Activated naive CD4-positive, alpha-beta T cell treated with anti-CD3 and anti-CD28 coated beads, Interleukin-2, amount 50 U/mL, for 72 hours (primary cell): Measurements from ENCODE around the gene SEMA6D. TPM values are rescaled to one million over a fixed set of nuclear protein-coding genes. Genes with fewer than 3 reads are reported as not detected.

Source experiments
- ATAC-seq, 2 donors: fragments of 150-1000 bp; cut with Tn5 transposase; 2 replicates each; pipeline ENCODE4 v1.10.0; 2021; ENCODE audit warnings: mild to moderate bottlenecking in 2 of 2, moderate library complexity in 2 of 2
- DNase-seq, 2 donors: peaks; one replicate each; pipeline ENCODE4 v3.0.0; 2021 to 2022; ENCODE audit warnings: low spot score in 2 of 2
- H3K27ac Mint-ChIP-seq, 2 donors: one replicate each; pipeline ENCODE4 v1.8.0; 2022; ENCODE audit warnings: mild to moderate bottlenecking in 2 of 2, mixed read lengths in 2 of 2
- H3K36me3 Mint-ChIP-seq, 2 donors: one replicate each; pipeline ENCODE4 v1.8.0; 2022; ENCODE audit warnings: mixed read lengths in 2 of 2
- H3K9me3 Mint-ChIP-seq, 2 donors: one replicate each; pipeline ENCODE4 v1.8.0; 2022; ENCODE audit warnings: mixed read lengths in 2 of 2
- total RNA-seq, 2 donors: library from RNA; stranded (reverse); gene quantifications; one replicate each; pipeline ENCODE4 v1.2.3, GENCODE V29; 2022

Gene SEMA6D
- total RNA-seq = not detected

- H3K36me3 Mint-ChIP-seq = peaks cover 0 to 17% of the 10 kb centered on the region in 2 donors
- no peak within 1 kb of the TSS for H3K27ac Mint-ChIP-seq
Measured at GRCh38 chr15:47717036-47717612, at the start of gene SEMA6D. TSS of gene SEMA6D (plus strand) at chr15:47717505. CDS start at chr15:47759799, 42,294 bp downstream.

GRCh38 chr15:47669221-47669620 lies 48.1 kb upstream of the SEMA6D start:
- ATAC-seq (no peak), DNase-seq (no peak)
- no peaks in the 10 kb centered on the region for H3K36me3 Mint-ChIP-seq
- peaks cover 10 to 16% of the 10 kb centered on the region in 2 donors for H3K9me3 Mint-ChIP-seq
- H3K27ac Mint-ChIP-seq = no peak overlapping the region

More at GRCh38 chr15:47717036-47717612, at the start of gene SEMA6D:
- ATAC-seq = no peak
- DNase-seq = no peak
- no peaks in the 10 kb centered on the region for H3K9me3 Mint-ChIP-seq

- DNase-seq (no peak), ATAC-seq (no peak)
- H3K36me3 Mint-ChIP-seq = no peaks in the 10 kb centered on the region
- H3K27ac Mint-ChIP-seq = no peak overlapping the region
- H3K9me3 Mint-ChIP-seq = peaks cover 10 to 12% of the 10 kb centered on the region in 2 donors
Measured at GRCh38 chr15:47670365-47670764, 46.9 kb upstream of the SEMA6D start.

- no peak overlapping the region for H3K27ac Mint-ChIP-seq
- ATAC-seq (no peak), DNase-seq (no peak)
- H3K9me3 Mint-ChIP-seq = peaks cover 11% of the 10 kb centered on the region in 2 donors
- no peaks in the 10 kb centered on the region for H3K36me3 Mint-ChIP-seq
Measured at GRCh38 chr15:47673232-47673761, 44.0 kb upstream of the SEMA6D start.

GRCh38 chr15:47674586-47675232 lies 42.6 kb upstream of the SEMA6D start:
- H3K9me3 Mint-ChIP-seq = peaks cover 3 to 6% of the 10 kb centered on the region in 2 donors
- ATAC-seq = no peak
- no peak overlapping the region for H3K27ac Mint-ChIP-seq
- no peaks in the 10 kb centered on the region for H3K36me3 Mint-ChIP-seq
- DNase-seq = no peak

GRCh38 chr15:47675735-47676134 lies 41.6 kb upstream of the SEMA6D start:
- peaks cover 3 to 5% of the 10 kb centered on the region in 2 donors for H3K9me3 Mint-ChIP-seq
- ATAC-seq (no peak), DNase-seq (no peak)

GRCh38 chr15:47678040-47678439 lies 39.3 kb upstream of the SEMA6D start:
- ATAC-seq = no peak

More at GRCh38 chr15:47675735-47676134, 41.6 kb upstream of the SEMA6D start:
- Mint-ChIP-seq H3K36me3 (no peaks in the 10 kb centered on the region), H3K27ac (no peak overlapping the region)

GRCh38 chr15:47682661-47683060 lies 34.6 kb upstream of the SEMA6D start:
- ATAC-seq = no peak
- H3K9me3 Mint-ChIP-seq = peaks cover 5 to 10% of the 10 kb centered on the region in 2 donors
- no peak overlapping the region for H3K27ac Mint-ChIP-seq
- no peak for DNase-seq
- no peaks in the 10 kb centered on the region for H3K36me3 Mint-ChIP-seq

More at GRCh38 chr15:47678040-47678439, 39.3 kb upstream of the SEMA6D start:
- Mint-ChIP-seq H3K27ac (no peak overlapping the region), H3K9me3 (peaks cover 5 to 7% of the 10 kb centered on the region in 2 donors), H3K36me3 (no peaks in the 10 kb centered on the region)
- DNase-seq = no peak

GRCh38 chr15:47685141-47685870 lies 32.0 kb upstream of the SEMA6D start:
- Mint-ChIP-seq H3K27ac (no peak overlapping the region), H3K9me3 (peaks cover 5 to 13% of the 10 kb centered on the region in 2 donors), H3K36me3 (no peaks in the 10 kb centered on the region)
- no peak for ATAC-seq
- no peak for DNase-seq

GRCh38 chr15:47688573-47689086 lies 28.7 kb upstream of the SEMA6D start:
- no peak for DNase-seq
- no peaks in the 10 kb centered on the region for H3K36me3 Mint-ChIP-seq
- ATAC-seq = no peak
- H3K27ac Mint-ChIP-seq = no peak overlapping the region
- peaks cover 5 to 9% of the 10 kb centered on the region in 2 donors for H3K9me3 Mint-ChIP-seq

GRCh38 chr15:47689660-47690059 lies 27.6 kb upstream of the SEMA6D start:
- H3K9me3 Mint-ChIP-seq = peaks cover 9 to 11% of the 10 kb centered on the region in 2 donors
- DNase-seq (no peak), ATAC-seq (no peak)
- no peaks in the 10 kb centered on the region for H3K36me3 Mint-ChIP-seq
- H3K27ac Mint-ChIP-seq = no peak overlapping the region

GRCh38 chr15:47691882-47692281 lies 25.4 kb upstream of the SEMA6D start:
- Mint-ChIP-seq H3K27ac (no peak overlapping the region), H3K36me3 (no peaks in the 10 kb centered on the region), H3K9me3 (peaks cover 9 to 12% of the 10 kb centered on the region in 2 donors)
- DNase-seq (no peak), ATAC-seq (no peak)

- no peak for ATAC-seq
- no peak for DNase-seq
- Mint-ChIP-seq H3K36me3 (no peaks in the 10 kb centered on the region), H3K27ac (no peak overlapping the region), H3K9me3 (peaks cover 4 to 7% of the 10 kb centered on the region in 2 donors)
Measured at GRCh38 chr15:47696351-47696750, 21.0 kb upstream of the SEMA6D start.

GRCh38 chr15:47705281-47705997 lies 11.9 kb upstream of the SEMA6D start:
- ATAC-seq = no peak
- no peak for DNase-seq
- Mint-ChIP-seq H3K27ac (no peak overlapping the region), H3K36me3 (no peaks in the 10 kb centered on the region), H3K9me3 (no peaks in the 10 kb centered on the region)

GRCh38 chr15:47707391-47707790 lies 9.9 kb upstream of the SEMA6D start:
- H3K27ac Mint-ChIP-seq = no peak overlapping the region
- no peaks in the 10 kb centered on the region for H3K9me3 Mint-ChIP-seq
- no peaks in the 10 kb centered on the region for H3K36me3 Mint-ChIP-seq
- ATAC-seq = no peak
- no peak for DNase-seq

- DNase-seq (no peak), ATAC-seq (no peak)
- H3K9me3 Mint-ChIP-seq = no peaks in the 10 kb centered on the region
- H3K27ac Mint-ChIP-seq = no peak overlapping the region
- H3K36me3 Mint-ChIP-seq = no peaks in the 10 kb centered on the region
Measured at GRCh38 chr15:47708161-47708980, 8.9 kb upstream of the SEMA6D start.
